CD4-positive, alpha-beta T cell treated with Interleukin-17A for 4 hours (primary cell): ENCODE data around the gene NFIC.

ENCODE experiments used
- DNase-seq: peaks from one replicate; pipeline ENCODE4 v3.0.0-alpha.2; 2020; ENCODE audit warnings: mixed read lengths

Gene NFIC

GRCh38 chr19:3455393-3455955, 89.1 kb downstream of the NFIC start:
- DNase-seq: no peak

GRCh38 chr19:3455960-3456601, 89.7 kb downstream of the NFIC start:
- no peak for DNase-seq

GRCh38 chr19:3456925-3457527, 90.6 kb downstream of the NFIC start:
- DNase-seq: no peak

- DNase-seq: no peak
These were observed 91.3 kb downstream of the NFIC start for GRCh38 chr19:3457528-3458228.

- no peak for DNase-seq
These were observed 92.1 kb downstream of the NFIC start for GRCh38 chr19:3458229-3459088.

- no peak for DNase-seq
These were observed 92.9 kb downstream of the NFIC start for GRCh38 chr19:3459089-3459881.

GRCh38 chr19:3459965-3460582, 93.7 kb downstream of the NFIC start:
- no peak for DNase-seq

- no peak for DNase-seq
These were observed 96.8 kb downstream of the NFIC start for GRCh38 chr19:3462991-3463713.

GRCh38 chr19:3463714-3464586, 97.6 kb downstream of the NFIC start:
- DNase-seq: no peak

- no peak for DNase-seq
These were observed 98.3 kb downstream of the NFIC start for GRCh38 chr19:3464587-3465235.

- DNase-seq: no peak
These were observed 99.2 kb downstream of the NFIC start for GRCh38 chr19:3465552-3465951.

- DNase-seq: no peak
These were observed 100.3 kb downstream of the NFIC start for GRCh38 chr19:3466635-3467034.

- no peak for DNase-seq
These were observed 101.2 kb downstream of the NFIC start for GRCh38 chr19:3467437-3468198.

- no peak for DNase-seq
These were observed 101.8 kb downstream of the NFIC start for GRCh38 chr19:3468211-3468610.

GRCh38 chr19:3469638-3470499, 103.5 kb downstream of the NFIC start:
- no peak for DNase-seq

GRCh38 chr19:3470500-3471128, 104.2 kb downstream of the NFIC start:
- no peak for DNase-seq
